Measurements from ENCODE around the gene MXD4.

GRCh38 chr4:2247128-2248043 is 14.5 kb downstream of the MXD4 start:
- TF ChIP-seq CTCF (IDR thresholded peaks at IDR 0.05; ENCODE audit: low read length): no peak
- no peak for TF ChIP-seq EZH2phosphoT487 (IDR thresholded peaks at IDR 0.05; ENCODE audit: low read length)

Measured in MM.1S (cell line).